Activated CD4-positive, alpha-beta T cell treated with anti-CD3 and anti-CD28 coated beads, Interleukin-2, Interleukin-6, amounts not matched to agents 100 ng/mL and 50 ng/mL, durations not matched to agents 16 hours and 8 hours (primary cell): Measurements from ENCODE around the gene VSTM2L.

Source experiments
- DNase-seq: peaks from one replicate; pipeline ENCODE4 v3.0.0-alpha.2; 2020

Gene VSTM2L

GRCh38 chr20:37991157-37991866, 88.4 kb downstream of the VSTM2L start:
- peak; percentile 50 for DNase-seq

DNA sequence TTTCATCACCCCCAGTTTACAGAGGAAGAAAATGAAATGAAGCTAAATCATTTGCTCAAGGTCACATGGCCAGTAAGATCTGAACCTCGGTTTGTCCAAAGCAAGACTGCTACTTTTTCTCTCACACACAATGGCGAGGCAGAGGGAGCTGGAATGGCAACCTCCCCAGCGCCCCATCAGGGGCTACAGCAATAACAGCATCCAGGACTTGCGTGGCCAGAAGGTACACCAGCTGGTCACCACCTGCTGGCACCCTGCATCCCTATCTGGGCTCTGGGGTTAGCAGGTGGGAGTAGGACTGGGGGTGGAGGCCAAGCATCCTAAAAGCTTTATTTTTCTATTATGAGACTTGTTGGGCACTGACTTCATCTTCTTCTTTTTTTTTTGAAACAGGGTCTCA, 89.0 kb downstream of the VSTM2L start:
- no peak for DNase-seq

DNA sequence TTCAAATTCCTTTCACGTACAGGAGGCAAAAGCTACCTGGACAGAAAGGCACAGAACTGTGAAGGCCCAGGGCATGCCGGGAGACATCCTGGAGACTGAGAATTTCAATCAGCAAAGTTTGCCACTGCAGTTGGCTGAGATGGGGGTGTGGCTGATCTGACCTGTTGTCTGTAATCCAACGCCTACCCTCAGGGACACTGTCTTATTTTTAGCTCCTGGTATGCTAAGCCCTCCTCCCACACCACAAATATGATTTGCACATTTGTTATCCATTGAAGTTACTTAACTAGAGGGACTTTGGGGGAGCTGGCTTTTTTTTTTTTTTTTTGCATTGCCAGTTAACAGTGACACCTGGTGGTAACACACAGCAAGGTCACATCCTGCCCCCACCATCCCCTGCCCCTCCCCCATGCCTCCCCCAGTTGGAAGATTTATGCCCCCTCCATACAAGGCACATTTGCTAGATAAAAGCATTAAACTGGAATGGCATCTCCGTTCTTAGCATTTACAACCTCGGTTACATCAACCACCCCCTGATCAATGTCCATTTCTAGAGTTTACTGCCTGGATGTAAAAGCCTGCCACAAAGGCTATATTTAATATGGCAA, 90.0 kb downstream of the VSTM2L start:
- peak; percentile 30 for DNase-seq

- no peak for DNase-seq
Measured at GRCh38 chr20:37994512-37994911, 91.6 kb downstream of the VSTM2L start.
